OCI-LY7 (cell line): ENCODE measurements around the gene BAIAP2L2.

Experiments used
- CTCF ChIP-seq: fragments of 200-600 bp; sonication (generic); conservative IDR thresholded peaks from 2 replicates; pipeline ENCODE4 v1.5.1; 2014; ENCODE audit warnings: mild to moderate bottlenecking, antibody characterized with exemption, low read length, moderate library complexity, mixed read lengths
- EZH2phosphoT487 ChIP-seq: fragments of 200-600 bp; sonication (generic); IDR thresholded peaks from 2 replicates; pipeline ENCODE4 v1.6.1; 2018; ENCODE audit warnings: low read depth, borderline replicate concordance, mild to moderate bottlenecking, mixed run types, antibody characterized with exemption, low read length, moderate library complexity, mixed read lengths

- TF ChIP-seq EZH2phosphoT487 (no peak), CTCF (no peak)
Observed at GRCh38 chr22:38109371-38110001, 998 bp downstream of the BAIAP2L2 start.
